Large intestine (tissue), 3 donors: ENCODE data around the gene SMG1. TPM values are rescaled to one million over a fixed set of nuclear protein-coding genes. Genes with fewer than 3 reads are reported as not detected.
"Not testable (repeated sequence)": the region's sequence is repeated elsewhere in the genome, so short reads cannot be mapped to it uniquely, and the experiment has no call there.

Source experiments
- DNase-seq, 2 donors: peaks; one replicate each; pipeline versions ENCODE4 v3.0.0 to v3.0.0-alpha.2; 2013
- H3K27ac ChIP-seq: one replicate; pipeline ENCODE4 v1.5.1; 2013; ENCODE audit warnings: low read length
- H3K27me3 ChIP-seq: 2 replicates; pipeline ENCODE4 v1.6.1; 2013; ENCODE audit warnings: low read length; ENCODE audit not compliant: control insufficient read depth, insufficient read depth
- H3K36me3 ChIP-seq: 2 replicates; pipeline ENCODE4 v1.6.1; 2013; ENCODE audit warnings: low read length; ENCODE audit not compliant: control insufficient read depth, insufficient read depth
- H3K4me1 ChIP-seq: one replicate; pipeline ENCODE4 v1.6.1; 2013; ENCODE audit warnings: low read length; ENCODE audit not compliant: control insufficient read depth, insufficient read depth
- H3K4me3 ChIP-seq: one replicate; pipeline ENCODE4 v1.5.1; 2013; ENCODE audit warnings: low read length
- H3K9me3 ChIP-seq: one replicate; pipeline ENCODE4 v1.6.1; 2013; ENCODE audit warnings: mild to moderate bottlenecking, low read depth, low read length, moderate library complexity; ENCODE audit not compliant: control insufficient read depth
- WGBS: methylation state at CpG from one replicate; pipeline ENCODE4 v1.1.5; 2013; ENCODE audit warnings: low lambda C conversion rate; ENCODE audit not compliant: insufficient coverage; 5-methylcytosine and 5-hydroxymethylcytosine counted together
- polyA plus RNA-seq: library from polyadenylated mRNA; unstranded; fragments of 120-200 nt; gene quantifications from one replicate; pipeline ENCODE4 v1.2.1, GENCODE V29; 2013

SMG1 gene
- polyA plus RNA-seq, 1 donor, result 41.5 TPM

DNA sequence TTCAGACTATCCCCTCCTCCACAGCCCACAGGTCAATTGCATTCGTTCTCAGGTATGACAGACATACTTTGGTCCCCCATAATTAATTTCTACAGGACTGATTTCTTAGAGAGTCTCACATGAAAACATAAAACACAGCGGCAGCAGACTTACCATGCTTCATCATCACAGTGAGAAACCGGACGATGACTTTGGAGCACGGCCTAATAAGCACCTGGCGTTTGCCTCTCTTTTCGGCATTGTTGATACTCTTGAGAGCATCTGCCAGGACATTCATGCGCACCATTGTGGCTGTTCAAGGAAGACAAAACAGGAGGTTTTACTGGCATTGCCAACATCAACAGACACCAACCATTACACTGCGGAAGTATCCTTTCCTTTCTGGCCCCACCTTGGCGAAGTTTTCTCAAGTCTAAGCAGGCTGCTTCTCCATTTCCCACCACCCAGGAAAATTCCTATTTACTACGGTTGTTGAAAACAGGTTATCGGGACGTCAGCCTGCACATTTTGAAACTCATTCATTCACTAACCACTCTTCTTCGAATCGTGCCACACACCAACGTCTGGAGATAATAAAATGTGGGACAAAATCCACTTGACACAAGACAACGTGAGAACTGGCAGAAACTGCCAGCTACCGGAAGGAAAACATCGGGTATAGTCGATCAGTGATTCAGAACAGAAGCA is 137.2 kb downstream of the SMG1 start:
- no peaks in the 10 kb centered on the region for H3K9me3 ChIP-seq
- peaks cover 8% of the 10 kb centered on the region for H3K4me1 ChIP-seq
- H3K27ac ChIP-seq, result no peak overlapping the region
- H3K36me3 ChIP-seq, result peaks cover 58% of the 10 kb centered on the region
- no peaks in the 10 kb centered on the region for H3K27me3 ChIP-seq
- 0% methylated on average over 1 of the region's 20 CpGs for WGBS
- no peak for DNase-seq
- H3K4me3 ChIP-seq, result peak overlapping the region; percentile 84

DNA sequence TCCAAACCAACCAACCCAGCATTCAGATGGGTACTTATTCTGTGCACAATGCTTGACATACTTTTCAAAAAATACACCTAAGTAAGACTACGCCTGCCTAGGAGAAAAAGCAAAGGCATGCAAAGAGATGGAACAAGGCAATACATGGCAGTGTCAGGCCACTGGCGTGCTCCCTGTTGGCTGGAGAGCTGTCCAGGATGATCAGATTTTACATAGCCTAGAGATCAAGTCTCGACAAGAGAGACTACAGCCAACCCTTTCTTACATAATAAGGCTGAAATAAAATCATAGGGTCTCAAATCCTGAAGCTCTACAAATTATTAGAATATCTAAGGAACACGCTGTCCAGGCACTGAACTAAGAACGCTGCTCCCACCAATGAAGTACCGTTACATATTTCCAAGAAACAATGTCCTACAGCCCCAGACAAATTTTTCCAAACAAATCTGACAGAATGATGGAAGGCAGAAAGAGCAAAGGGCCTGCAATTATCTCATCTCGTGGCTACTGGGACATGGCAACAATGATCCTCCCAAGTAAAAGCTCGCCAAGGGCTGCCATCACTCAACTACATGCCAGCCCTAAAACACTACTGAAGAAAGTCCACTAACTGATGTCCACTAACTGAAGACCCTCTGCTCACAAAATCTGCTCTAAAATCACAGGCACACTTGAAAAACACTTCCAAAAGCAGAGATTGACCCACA is 141.1 kb downstream of the SMG1 start:
- no peak overlapping the region for H3K4me3 ChIP-seq
- H3K36me3 ChIP-seq, result peaks cover 61% of the 10 kb centered on the region
- H3K27ac ChIP-seq, result no peak overlapping the region

DNA sequence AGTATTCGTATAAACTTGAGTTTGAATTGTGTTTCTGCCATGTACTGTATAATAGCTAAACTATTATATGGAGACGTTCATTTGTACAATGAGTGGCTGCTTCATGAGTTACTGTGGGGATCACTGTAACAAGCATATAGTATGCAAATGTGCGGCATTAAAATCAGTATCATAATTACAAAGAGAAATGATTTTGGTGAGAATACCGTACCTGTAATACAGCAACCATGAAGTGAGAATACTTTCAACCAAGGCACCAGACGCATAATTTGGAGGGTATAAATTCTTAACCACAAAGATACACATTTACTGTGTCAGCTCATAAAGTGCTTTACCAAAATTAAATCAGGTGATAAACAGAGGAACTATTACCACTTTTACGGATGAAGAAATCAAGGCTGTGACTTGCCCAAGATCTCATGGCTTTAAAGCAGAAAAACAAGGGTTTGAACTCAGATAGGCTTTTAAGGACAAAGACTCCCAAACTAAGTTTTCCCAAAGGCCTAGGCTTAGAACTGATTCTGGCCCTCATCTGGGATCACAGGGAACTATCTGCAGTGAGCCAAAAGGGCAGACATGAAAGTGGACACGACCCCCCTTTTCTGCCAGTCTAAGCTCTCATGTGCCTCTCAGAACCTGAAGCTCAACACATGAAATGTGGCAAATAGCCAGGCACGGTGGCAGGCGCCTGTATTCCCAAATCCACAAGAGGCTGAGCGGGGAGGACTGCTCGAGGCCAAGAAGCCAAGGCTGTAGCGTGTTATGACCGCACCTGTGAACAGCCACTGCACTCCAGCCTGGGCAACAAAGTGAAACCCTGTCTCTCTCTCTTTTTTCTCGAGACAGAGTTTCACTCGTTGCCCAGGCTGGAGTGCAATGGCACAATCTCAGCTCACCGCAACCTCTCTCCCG is 142.5 kb downstream of the SMG1 start:
- Histone ChIP-seq H3K36me3 (peaks cover 59% of the 10 kb centered on the region), H3K9me3 (no peaks in the 10 kb centered on the region), H3K4me1 (peaks cover 8% of the 10 kb centered on the region), H3K4me3 (no peak overlapping the region), H3K27me3 (no peaks in the 10 kb centered on the region), H3K27ac (no peak overlapping the region)
- WGBS, result 90% methylated on average over 4 of the region's 17 CpGs
- no peak for DNase-seq

More for the DNA sequence above, 141.1 kb downstream of the SMG1 start:
- Histone ChIP-seq H3K9me3 (no peaks in the 10 kb centered on the region), H3K27me3 (no peaks in the 10 kb centered on the region), H3K4me1 (peaks cover 8% of the 10 kb centered on the region)
- 100% methylated on average over 1 of the region's 8 CpGs for WGBS
- DNase-seq, result no peak

DNA sequence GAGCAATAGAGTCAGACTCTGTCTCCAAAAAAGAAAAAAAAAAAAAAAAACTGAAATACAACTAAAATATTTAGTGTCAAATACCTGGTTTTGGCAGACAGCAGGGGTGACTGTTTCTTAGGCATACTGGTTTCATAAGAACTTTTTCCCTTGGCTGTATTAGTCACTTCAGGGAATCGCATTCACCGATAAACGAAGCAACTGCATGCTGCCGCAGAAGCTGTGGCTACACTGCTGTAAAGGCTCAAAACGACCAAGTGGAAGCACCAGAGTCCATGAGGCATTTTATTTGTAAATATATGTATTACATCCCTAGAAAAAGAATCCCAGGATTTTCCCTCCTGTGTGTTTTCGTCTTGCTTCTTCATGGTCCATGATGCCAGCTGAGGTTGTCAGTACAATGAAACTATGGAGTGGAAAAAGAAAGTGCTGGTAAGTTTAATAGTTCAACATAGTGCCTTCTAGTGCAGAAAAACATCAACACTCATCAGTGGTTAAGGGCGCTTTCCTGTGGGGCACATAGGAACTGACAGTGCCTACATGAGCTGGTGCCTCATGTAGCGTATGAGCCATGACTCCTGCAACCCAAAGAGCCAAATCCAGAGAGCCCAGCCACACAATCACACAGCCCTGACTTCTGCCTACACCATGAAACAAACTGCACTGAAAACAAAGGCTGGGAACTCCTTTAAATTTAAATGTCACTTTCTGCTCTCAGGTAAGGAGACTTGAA is 143.3 kb downstream of the SMG1 start:
- Histone ChIP-seq H3K27ac (no peak overlapping the region), H3K36me3 (peaks cover 51% of the 10 kb centered on the region), H3K27me3 (no peaks in the 10 kb centered on the region), H3K4me3 (no peak overlapping the region), H3K4me1 (peaks cover 4% of the 10 kb centered on the region), H3K9me3 (no peaks in the 10 kb centered on the region)
- WGBS, result no CpG with 5 or more reads among the region's 8 CpGs
- no peak for DNase-seq

DNA sequence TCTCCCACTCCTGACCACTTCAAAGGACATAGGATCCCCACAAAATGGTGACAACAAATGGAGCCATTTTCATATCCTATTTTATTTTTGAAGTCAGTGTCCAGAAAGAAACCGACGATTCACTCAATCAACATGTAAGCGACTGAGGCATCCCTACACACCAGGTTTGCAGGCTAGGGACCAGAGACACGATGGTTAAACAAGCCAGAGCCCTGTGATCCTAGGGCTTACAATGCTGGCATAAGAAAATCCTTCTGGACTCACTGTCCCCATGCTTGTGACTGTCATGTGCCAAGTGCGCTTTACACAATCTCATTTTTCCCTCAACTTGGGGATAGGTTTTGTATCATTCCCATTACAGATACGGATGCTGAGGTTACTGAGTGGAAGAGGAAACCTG is 145.0 kb downstream of the SMG1 start:
- not testable (repeated sequence) for H3K9me3 ChIP-seq, H3K27ac ChIP-seq, H3K4me3 ChIP-seq, DNase-seq, H3K4me1 ChIP-seq, H3K27me3 ChIP-seq
- peaks cover 37% of the 10 kb centered on the region for H3K36me3 ChIP-seq
- no CpG with 5 or more reads among the region's 6 CpGs for WGBS

DNA sequence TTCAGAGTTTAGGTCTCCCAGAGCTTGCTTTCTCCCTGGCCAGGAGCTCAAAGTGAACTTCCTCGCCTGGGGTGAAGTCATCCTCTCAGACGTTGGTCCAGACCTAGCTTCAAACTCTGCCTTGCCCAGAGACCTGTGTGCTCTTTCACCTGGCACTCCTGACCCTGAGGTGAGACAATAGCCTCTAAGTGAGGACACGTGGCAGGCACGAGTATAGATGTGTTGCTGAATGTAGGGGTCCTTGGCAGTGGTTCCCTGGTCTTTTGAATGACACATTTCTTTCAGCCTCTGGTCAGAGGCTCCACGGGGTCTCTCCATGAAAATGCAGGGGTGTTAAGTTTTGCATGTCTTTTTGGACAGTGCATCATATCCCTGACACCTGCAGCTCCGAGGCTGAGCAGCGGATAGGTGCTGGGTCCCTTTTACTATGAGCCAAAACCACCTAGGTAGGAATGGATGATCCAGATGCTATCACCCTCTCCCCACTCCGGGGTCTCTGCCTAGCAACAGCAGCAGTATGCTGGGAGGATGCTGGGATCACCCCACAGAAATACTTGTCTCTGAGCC is 145.7 kb downstream of the SMG1 start:
- not testable (repeated sequence) for H3K4me1 ChIP-seq, H3K27me3 ChIP-seq, H3K9me3 ChIP-seq, H3K27ac ChIP-seq, H3K4me3 ChIP-seq, DNase-seq
- WGBS, result no CpG with 5 or more reads among the region's 8 CpGs
- peaks cover 31% of the 10 kb centered on the region for H3K36me3 ChIP-seq

DNA sequence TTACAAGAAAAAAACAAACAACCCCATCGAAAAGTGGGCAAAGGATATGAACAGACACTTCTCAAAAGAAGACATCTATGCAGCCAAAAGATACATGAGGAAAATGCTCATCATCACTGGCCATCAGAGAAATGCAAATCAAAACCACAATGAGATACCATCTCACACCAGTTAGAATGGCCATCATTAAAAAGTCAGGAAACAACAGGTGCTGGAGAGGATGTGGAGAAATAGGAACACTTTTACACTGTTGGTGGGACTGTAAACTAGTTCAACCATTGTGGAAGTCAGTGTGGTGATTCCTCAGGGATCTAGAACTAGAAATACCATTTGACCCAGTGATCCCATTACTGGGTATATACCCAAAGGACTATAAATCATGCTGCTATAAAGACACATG is 148.5 kb downstream of the SMG1 start:
- not testable (repeated sequence) for H3K27me3 ChIP-seq, H3K4me1 ChIP-seq, H3K27ac ChIP-seq, H3K4me3 ChIP-seq, DNase-seq, H3K36me3 ChIP-seq, H3K9me3 ChIP-seq
- no CpG with 5 or more reads among the region's 1 CpG for WGBS

DNA sequence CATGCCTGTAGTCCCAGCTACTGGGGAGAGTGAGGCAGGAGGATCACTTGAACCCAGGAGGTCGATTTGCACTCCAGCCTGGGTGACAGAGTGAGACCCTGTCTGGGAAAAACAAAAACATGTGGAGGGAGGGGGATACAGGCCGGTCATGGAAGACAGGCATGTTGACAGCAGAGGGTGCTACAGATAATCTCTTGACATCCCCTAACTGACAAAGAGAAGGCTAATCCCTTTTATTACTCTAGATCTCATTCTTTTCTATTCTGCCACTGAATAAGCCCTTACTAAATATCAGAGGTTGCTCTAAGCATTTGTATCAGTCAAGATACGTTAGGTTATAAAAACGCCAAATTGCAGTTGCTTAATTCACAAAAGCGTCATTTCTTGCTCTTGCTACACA is 149.9 kb downstream of the SMG1 start:
- H3K27ac ChIP-seq, H3K4me3 ChIP-seq, H3K4me1 ChIP-seq, H3K27me3 ChIP-seq, H3K36me3 ChIP-seq, DNase-seq, H3K9me3 ChIP-seq: not testable (repeated sequence)
- WGBS, result no CpG with 5 or more reads among the region's 5 CpGs

DNA sequence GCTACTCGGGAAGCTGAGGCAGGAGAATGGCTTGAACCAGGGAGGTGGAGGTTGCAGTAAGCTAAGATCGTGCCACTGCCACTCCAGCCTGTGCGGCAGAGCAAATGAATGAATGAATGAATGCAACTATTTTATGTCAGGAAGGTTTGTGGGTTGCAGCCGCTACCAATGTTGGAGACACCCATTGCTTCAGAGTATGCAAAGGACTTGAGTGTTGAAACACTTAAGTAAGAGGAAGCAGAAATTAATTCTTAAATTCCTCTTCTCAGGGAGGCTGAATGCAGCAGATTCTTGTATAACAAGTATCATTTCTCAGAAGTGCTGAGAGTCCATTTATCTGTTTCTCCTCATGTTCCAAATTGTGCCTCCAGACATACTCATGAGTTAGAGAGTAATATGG is 151.6 kb downstream of the SMG1 start:
- H3K36me3 ChIP-seq, H3K9me3 ChIP-seq, H3K27me3 ChIP-seq, H3K27ac ChIP-seq, DNase-seq, H3K4me1 ChIP-seq, H3K4me3 ChIP-seq: not testable (repeated sequence)
- WGBS, result no CpG with 5 or more reads among the region's 4 CpGs

DNA sequence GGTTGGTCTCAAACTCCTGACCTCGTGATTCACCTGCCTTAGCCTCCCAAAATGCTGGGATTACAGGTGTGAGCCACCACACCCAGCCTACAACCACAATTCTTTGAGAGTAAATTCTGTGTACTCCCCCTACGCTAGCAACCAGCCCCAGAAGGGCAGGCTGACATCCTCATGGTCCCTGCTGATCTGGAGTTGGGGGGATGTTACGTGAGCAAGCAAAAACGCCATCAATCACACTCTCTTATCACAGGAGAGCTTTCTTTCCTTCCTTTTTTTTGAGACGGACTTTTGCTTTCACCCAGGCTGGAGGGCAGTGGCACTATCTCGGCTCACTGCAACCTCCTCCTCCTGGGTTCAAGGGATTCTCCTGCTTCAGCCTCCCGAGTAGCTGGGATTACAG is 154.0 kb downstream of the SMG1 start:
- not testable (repeated sequence) for H3K36me3 ChIP-seq, DNase-seq, H3K27me3 ChIP-seq, H3K27ac ChIP-seq, H3K4me3 ChIP-seq, H3K4me1 ChIP-seq, H3K9me3 ChIP-seq
- WGBS, result 62% methylated on average over 2 of the region's 7 CpGs
